GM13976 (cell line): ENCODE measurements around the gene TM9SF2.
"Not testable (repeated sequence)": the region's sequence is repeated elsewhere in the genome, so short reads cannot be mapped to it uniquely, and the experiment has no call there.

Experiments used
- DNase-seq: peaks from one replicate; pipeline ENCODE4 v3.0.0; 2012; ENCODE audit warnings: low spot score
- CTCF ChIP-seq: IDR thresholded peaks from 2 replicates; pipeline ENCODE4 v1.5.1; 2012; ENCODE audit warnings: borderline replicate concordance, mild to moderate bottlenecking; ENCODE audit not compliant: insufficient read depth; ENCODE audit errors: extremely low read depth, missing control alignments, control extremely low read depth
- in situ Hi-C: fragments of 300-500 bp; cut with MboI; formaldehyde crosslinking; loops from one replicate; pipeline ENCODE4 v1.12.0; 2022; ENCODE audit warnings: low sequenced_read_pairs, mixed read lengths, inconsistent platforms; ENCODE audit not compliant: unreplicated experiment

TM9SF2 gene

GRCh38 chr13:99501184-99501847 is at the start of gene TM9SF2:
TSS of gene TM9SF2 (plus strand) at chr13:99501472. CDS start at chr13:99501607, 135 bp downstream.
- TF ChIP-seq CTCF: no peak
- in situ Hi-C loops: no loop called here
- peak; percentile 92 for DNase-seq

GRCh38 chr13:99454518-99455183 is 46.6 kb upstream of the TM9SF2 start:
- no peak for TF ChIP-seq CTCF
- no peak for DNase-seq
- in situ Hi-C loops: no loop called here

- in situ Hi-C loops: no loop called here
- DNase-seq: no peak
- TF ChIP-seq CTCF: no peak
These were observed 42.0 kb upstream of the TM9SF2 start for GRCh38 chr13:99459099-99459850.

GRCh38 chr13:99460802-99461201 is 40.5 kb upstream of the TM9SF2 start:
- DNase-seq, in situ Hi-C loops: not testable (repeated sequence)

GRCh38 chr13:99463646-99464397 is 37.5 kb upstream of the TM9SF2 start:
- in situ Hi-C loops: no loop called here
- no peak for TF ChIP-seq CTCF
- no peak for DNase-seq

GRCh38 chr13:99464441-99464949 is 36.8 kb upstream of the TM9SF2 start:
- DNase-seq: peak; percentile 34
- no peak for TF ChIP-seq CTCF
- in situ Hi-C loops: no loop called here
